WTC11 (cell line): ENCODE measurements around the gene ATXN10. TPM values are rescaled to one million over a fixed set of nuclear protein-coding genes. Genes with fewer than 3 reads are reported as not detected.

Source experiments
- ATAC-seq: fragments of 200-7000 bp; cut with Tn5 transposase; 2 replicates; pipeline ENCODE4 v1.10.0; 2021; ENCODE audit warnings: mild to moderate bottlenecking, moderate library complexity
- CTCF ChIA-PET: fragments of 300-600 bp; sonication (Branson Sonifier 250); formaldehyde crosslinking; loops from one replicate; lab custom pipeline; 2021; ENCODE audit warnings: antibody characterized with exemption; lab: Charles Lee
- POLR2A ChIA-PET: fragments of 350-600 bp; sonication (Branson Sonifier 250); formaldehyde crosslinking; loops from one replicate; lab custom pipeline; 2021; ENCODE audit warnings: antibody characterized with exemption; lab: Charles Lee
- DNase-seq: peaks from one replicate; pipeline ENCODE4 v3.0.0; 2021; ENCODE audit warnings: low spot score
- H3K27ac Mint-ChIP-seq: 2 replicates; pipeline ENCODE4 v1.8.0; 2021; ENCODE audit warnings: mixed read lengths
- H3K27me3 Mint-ChIP-seq: 2 replicates; pipeline ENCODE4 v1.8.0; 2021; ENCODE audit warnings: low read depth, mild to moderate bottlenecking, moderate library complexity, mixed read lengths
- H3K36me3 Mint-ChIP-seq: 2 replicates; pipeline ENCODE4 v1.8.0; 2021; ENCODE audit warnings: mixed read lengths
- H3K4me1 Mint-ChIP-seq: 2 replicates; pipeline ENCODE4 v1.8.0; 2022; ENCODE audit warnings: mixed read lengths
- H3K4me3 Mint-ChIP-seq: 2 replicates; pipeline ENCODE4 v1.8.0; 2021; ENCODE audit warnings: mild to moderate bottlenecking, moderate library complexity, mixed read lengths
- H3K9me3 Mint-ChIP-seq: 2 replicates; pipeline ENCODE4 v1.8.0; 2021; ENCODE audit warnings: mixed read lengths
- AFF4 ChIP-seq: sonication (generic); formaldehyde crosslinking; IDR thresholded peaks from 2 replicates; pipeline ENCODE4 v1.8.1; 2023; ENCODE audit warnings: mild to moderate bottlenecking, missing genetic modification reagents, borderline replicate concordance
- AR ChIP-seq: fragments of 250-450 bp; sonication (Bioruptor Pico); IDR thresholded peaks from 2 replicates; pipeline ENCODE4 v1.9.0; 2021; ENCODE audit warnings: mild to moderate bottlenecking
- ETV6 ChIP-seq: sonication (generic); formaldehyde crosslinking; IDR thresholded peaks from 2 replicates; pipeline ENCODE4 v1.8.1; 2022; ENCODE audit warnings: mild to moderate bottlenecking, missing genetic modification reagents
- FOXK1 ChIP-seq: sonication (generic); formaldehyde crosslinking; IDR thresholded peaks from 2 replicates; pipeline ENCODE4 v1.8.0; 2022; ENCODE audit warnings: mild to moderate bottlenecking, moderate library complexity, missing genetic modification reagents
- HMGXB4 ChIP-seq: sonication (generic); formaldehyde crosslinking; IDR thresholded peaks from 2 replicates; pipeline ENCODE4 v1.8.1; 2023; ENCODE audit warnings: mild to moderate bottlenecking, moderate library complexity, missing genetic modification reagents
- KAT7 ChIP-seq: sonication (generic); formaldehyde crosslinking; IDR thresholded peaks from 2 replicates; pipeline ENCODE4 v1.8.1; 2023; ENCODE audit warnings: missing genetic modification reagents, mild to moderate bottlenecking, borderline replicate concordance
- MYBL2 ChIP-seq: sonication (generic); formaldehyde crosslinking; IDR thresholded peaks from 2 replicates; pipeline ENCODE4 v1.8.1; 2023; ENCODE audit warnings: mild to moderate bottlenecking, moderate library complexity, missing genetic modification reagents
- RELA ChIP-seq: sonication (generic); formaldehyde crosslinking; IDR thresholded peaks from 2 replicates; pipeline ENCODE4 v1.8.1; 2022; ENCODE audit warnings: missing genetic modification reagents, mild to moderate bottlenecking, borderline replicate concordance
- RORB ChIP-seq: fragments of 250-450 bp; sonication (Bioruptor Pico); IDR thresholded peaks from 2 replicates; pipeline ENCODE4 v1.9.0; 2021; ENCODE audit warnings: mild to moderate bottlenecking
- TEAD4 ChIP-seq: sonication (generic); formaldehyde crosslinking; IDR thresholded peaks from 2 replicates; pipeline ENCODE4 v1.8.0; 2022; ENCODE audit warnings: mild to moderate bottlenecking, missing genetic modification reagents
- TP53 ChIP-seq: sonication (generic); formaldehyde crosslinking; IDR thresholded peaks from 2 replicates; pipeline ENCODE4 v1.8.1; 2023; ENCODE audit warnings: mild to moderate bottlenecking, missing genetic modification reagents
- ZBTB21 ChIP-seq: sonication (generic); formaldehyde crosslinking; IDR thresholded peaks from 2 replicates; pipeline ENCODE4 v1.8.1; 2023; ENCODE audit warnings: mild to moderate bottlenecking, missing genetic modification reagents, borderline replicate concordance
- ZMAT4 ChIP-seq: fragments of 250-450 bp; sonication (Bioruptor Pico); IDR thresholded peaks from 2 replicates; pipeline ENCODE4 v1.9.0; 2021; ENCODE audit warnings: mild to moderate bottlenecking
- ZNF219 ChIP-seq: sonication (generic); formaldehyde crosslinking; IDR thresholded peaks from 2 replicates; pipeline ENCODE4 v1.8.0; 2023; ENCODE audit warnings: missing genetic modification reagents, mild to moderate bottlenecking, borderline replicate concordance
- ZNF281 ChIP-seq: sonication (generic); formaldehyde crosslinking; IDR thresholded peaks from 2 replicates; pipeline ENCODE4 v1.8.0; 2023; ENCODE audit warnings: mild to moderate bottlenecking, missing genetic modification reagents
- total RNA-seq: library from RNA; stranded (reverse); gene quantifications from 3 replicates; pipeline ENCODE4 v1.2.3, GENCODE V29; 2021

ATXN10 gene
- total RNA-seq, 1 experiment from 2014 or later, result 185 TPM

- TF ChIP-seq AFF4 (CRISPR knock-in tag) (no peak), ZMAT4 (no peak), MYBL2 (CRISPR knock-in tag) (no peak), TP53 (CRISPR knock-in tag) (no peak)
These were observed 111.4 kb downstream of the ATXN10 start (continued) for GRCh38 chr22:45783021-45783420.

- Mint-ChIP-seq H3K4me1 (peaks cover 46% of the 10 kb centered on the region), H3K4me3 (no peak overlapping the region), H3K27me3 (no peaks in the 10 kb centered on the region), H3K27ac (no peak overlapping the region), H3K9me3 (no peaks in the 10 kb centered on the region), H3K36me3 (peaks cover 5% of the 10 kb centered on the region; the same call in 1 of the 2 replicates)
- no peak for ATAC-seq
- no peak for DNase-seq
- POLR2A ChIA-PET, result no interaction called here
- TF ChIP-seq RELA (no peak), KAT7 (CRISPR knock-in tag) (no peak), TP53 (CRISPR knock-in tag) (no peak), ZNF281 (no peak), TEAD4 (CRISPR knock-in tag) (no peak), ETV6 (no peak), FOXK1 (CRISPR knock-in tag) (no peak), ZNF219 (CRISPR knock-in tag) (no peak), RORB (CRISPR knock-in tag) (no peak), ZBTB21 (CRISPR knock-in tag) (no peak)
- CTCF ChIA-PET, result no interaction called here
These were observed 112.1 kb downstream of the ATXN10 start for GRCh38 chr22:45783690-45784089.

GRCh38 chr22:45784357-45785277 lies 113.0 kb downstream of the ATXN10 start:
- no peak overlapping the region for H3K4me3 Mint-ChIP-seq
- H3K4me1 Mint-ChIP-seq, result peaks cover 39% of the 10 kb centered on the region
- no peak for DNase-seq
- H3K36me3 Mint-ChIP-seq, result peaks cover 5% of the 10 kb centered on the region; the same call in 1 of the 2 replicates
- no peak overlapping the region; the same call in 1 of the 2 replicates for H3K27ac Mint-ChIP-seq
- H3K27me3 Mint-ChIP-seq, result no peaks in the 10 kb centered on the region
- POLR2A ChIA-PET, result no interaction called here
- H3K9me3 Mint-ChIP-seq, result no peaks in the 10 kb centered on the region
- no peak for ATAC-seq
- CTCF ChIA-PET, result interaction anchor here (0.9 kb wide), 1 partner anchor 48 kb away, joined by 3 read pairs; no protein-coding TSS in a partner anchor
- TF ChIP-seq AR (CRISPR knock-in tag) (no peak), HMGXB4 (CRISPR knock-in tag) (no peak)
